Liver (tissue), 3 donors: Measurements from ENCODE around the gene ABCA12.

Source experiments
- CTCF ChIP-seq: fragments of 150-350 bp; IDR thresholded peaks from 2 replicates; pipeline ENCODE4 v1.5.1; 2017; ENCODE audit warnings: improper control_type of control experiment, low read depth, low read length; ENCODE audit not compliant: missing input control
- EGR1 ChIP-seq, 2 donors: IDR thresholded peaks; 2 replicates each; pipeline ENCODE4 v1.6.1; 2016 to 2018; ENCODE audit warnings: antibody characterized with exemption in 2 of 2, low read depth in 2 of 2
- FOXA1 ChIP-seq: IDR thresholded peaks from 2 replicates; pipeline ENCODE4 v1.6.1; 2016; ENCODE audit warnings: antibody characterized with exemption
- FOXA2 ChIP-seq: IDR thresholded peaks from 2 replicates; pipeline ENCODE4 v1.6.1; 2016; ENCODE audit warnings: antibody characterized with exemption
- GABPA ChIP-seq, 2 donors: IDR thresholded peaks in 1 of 2; conservative IDR thresholded peaks in 1 of 2; 2 replicates each; pipeline ENCODE4 v1.6.1; 2016; ENCODE audit warnings: antibody characterized with exemption in 2 of 2, mild to moderate bottlenecking in 1 of 2, moderate library complexity in 1 of 2
- JUND ChIP-seq, 2 donors: IDR thresholded peaks; 2 replicates each; pipeline ENCODE4 v1.6.1; 2016; ENCODE audit warnings: antibody characterized with exemption in 2 of 2
- RAD21 ChIP-seq, 2 donors: IDR thresholded peaks; 2 replicates each; pipeline ENCODE4 v1.6.1; 2016; ENCODE audit warnings: antibody characterized with exemption in 2 of 2, mild to moderate bottlenecking in 2 of 2
- REST ChIP-seq: IDR thresholded peaks from 2 replicates; pipeline ENCODE4 v1.6.1; 2016; ENCODE audit warnings: antibody characterized with exemption, mild to moderate bottlenecking
- RXRA ChIP-seq, 2 donors: IDR thresholded peaks; 2 replicates each; pipeline ENCODE4 v1.6.1; 2017 to 2018; ENCODE audit warnings: antibody characterized with exemption in 2 of 2, mild to moderate bottlenecking in 1 of 2
- SP1 ChIP-seq: IDR thresholded peaks from 2 replicates; pipeline ENCODE4 v1.6.1; 2018; ENCODE audit warnings: antibody characterized with exemption, mild to moderate bottlenecking
- TAF1 ChIP-seq: conservative IDR thresholded peaks from 2 replicates; pipeline ENCODE4 v1.6.1; 2016; ENCODE audit warnings: antibody characterized with exemption, mild to moderate bottlenecking
- YY1 ChIP-seq: IDR thresholded peaks from 2 replicates; pipeline ENCODE4 v1.6.1; 2016; ENCODE audit warnings: antibody characterized with exemption, mild to moderate bottlenecking
- ZBTB33 ChIP-seq: IDR thresholded peaks from 2 replicates; pipeline ENCODE4 v1.6.1; 2016; ENCODE audit warnings: antibody characterized with exemption
- TF ChIP-seq, protein P1 (sequence below): IDR thresholded peaks from 2 replicates; pipeline ENCODE4 v1.6.1; 2016; ENCODE audit warnings: antibody characterized with exemption
- donor health status: healthy.
- donor health status: healthy.

DNA sequence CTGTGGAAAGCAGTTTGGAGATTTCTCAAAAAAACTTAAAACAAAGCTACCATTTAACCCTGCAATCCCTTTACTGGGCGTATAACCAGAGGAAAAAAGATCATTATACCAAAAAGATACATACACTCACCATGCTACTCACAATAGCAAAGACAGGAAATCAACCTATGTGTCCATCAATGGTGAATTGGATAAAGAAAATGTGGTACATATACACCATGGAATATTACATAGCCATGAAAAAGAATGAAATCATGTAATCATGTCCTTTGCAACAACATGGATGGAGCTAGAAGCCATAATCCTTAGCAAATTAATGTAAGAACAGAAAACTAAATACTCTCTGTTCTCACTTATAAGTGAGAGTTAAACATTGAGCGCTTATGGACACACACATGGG is 18.6 kb downstream of the ABCA12 start:
- TF ChIP-seq CTCF (no peak), YY1 (no peak), RAD21 (IDR thresholded peaks at IDR 0.05) (no peak), FOXA2 (no peak), FOXA1 (no peak), REST (no peak), GABPA (IDR thresholded peaks at IDR 0.05 in 1 of 2, conservative IDR thresholded peaks at IDR 0.05 in 1 of 2) (no peak), ZBTB33 (no peak), EGR1 (IDR thresholded peaks at IDR 0.05; ENCODE audit: low read depth in 2 of 2) (no peak), TAF1 (no peak), JUND (IDR thresholded peaks at IDR 0.05) (no peak), SP1 (no peak), RXRA (IDR thresholded peaks at IDR 0.05) (no peak)
- TF ChIP-seq, protein P1, sequence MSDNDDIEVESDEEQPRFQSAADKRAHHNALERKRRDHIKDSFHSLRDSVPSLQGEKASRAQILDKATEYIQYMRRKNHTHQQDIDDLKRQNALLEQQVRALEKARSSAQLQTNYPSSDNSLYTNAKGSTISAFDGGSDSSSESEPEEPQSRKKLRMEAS: no peak
